Transverse colon (tissue), 4 donors: ENCODE results near the gene OR9A4. TPM values are rescaled to one million over a fixed set of nuclear protein-coding genes. Genes with fewer than 3 reads are reported as not detected.

ENCODE experiments used
- DNase-seq: peaks from one replicate; pipeline ENCODE4 v3.0.0-alpha.2; 2019
- H3K27ac ChIP-seq, 4 donors: fragments of 200-600 bp; sonication (generic); 2 replicates each; pipeline ENCODE4 v1.5.1; 2016 to 2018; ENCODE audit warnings: inconsistent platforms in 4 of 4
- H3K27me3 ChIP-seq: fragments of 200-600 bp; sonication (generic); 2 replicates; pipeline ENCODE4 v1.5.1; 2017; ENCODE audit warnings: inconsistent platforms
- H3K36me3 ChIP-seq, 4 donors: fragments of 200-600 bp; sonication (generic); 2 replicates each; pipeline ENCODE4 v1.5.1; 2017 to 2019; ENCODE audit warnings: inconsistent platforms in 4 of 4
- H3K4me1 ChIP-seq, 4 donors: fragments of 200-600 bp; sonication (generic); 2 replicates each; pipeline ENCODE4 v1.5.1; 2017 to 2020; ENCODE audit warnings: inconsistent platforms in 4 of 4
- H3K4me3 ChIP-seq, 4 donors: fragments of 200-600 bp; sonication (generic); 1 replicate in 1 of 4; 2 replicates in 3 of 4; pipeline versions ENCODE4 v1.5.1 to v1.6.1; 2017 to 2019; ENCODE audit warnings: inconsistent platforms in 4 of 4
- H3K9me3 ChIP-seq, 2 donors: fragments of 200-600 bp; sonication (generic); 2 replicates each; pipeline ENCODE4 v1.5.1; 2017 to 2019; ENCODE audit warnings: inconsistent platforms in 2 of 2
- EP300 ChIP-seq: sonication (generic); formaldehyde crosslinking; IDR thresholded peaks from one replicate; pipeline ENCODE4 v1.6.1; 2017; ENCODE audit warnings: antibody characterized with exemption, low read depth
- POLR2A ChIP-seq: fragments of 450-650 bp; IDR thresholded peaks from one replicate; pipeline ENCODE4 v1.6.1; 2016; ENCODE audit warnings: antibody characterized with exemption, mild to moderate bottlenecking, moderate library complexity
- POLR2AphosphoS5 ChIP-seq, 3 donors: sonication (generic); formaldehyde crosslinking; IDR thresholded peaks; one replicate each; pipeline ENCODE4 v1.6.1; 2016; ENCODE audit warnings: antibody characterized with exemption in 3 of 3
- WGBS, 2 donors: methylation state at CpG; one replicate each; pipeline ENCODE4 v1.1.5; 2018; ENCODE audit warnings: low coverage in 1 of 2; 5-methylcytosine and 5-hydroxymethylcytosine counted together
- in situ Hi-C, 4 donors: fragments of 200-750 bp; cut with MboI; loops; one replicate each; pipeline versions ENCODE4 v1.15.0 to v1.15.1; 2017; ENCODE audit warnings: low sequenced_read_pairs in 3 of 4, low pct_ligation_motif_present in 1 of 4, low pct_unique_long_range_greater_than_20kb in 1 of 4
- intact Hi-C: fragments of 100-400 bp; cut with DNase I; formaldehyde crosslinking; loops from one replicate; pipeline ENCODE4 v1.15.1; 2023; ENCODE audit warnings: low total_unique reads
- total RNA-seq, 4 donors: library from RNA; depleted of rRNA; stranded (reverse); fragments of >200 nt; gene quantifications; one replicate each; pipeline ENCODE4 v1.1.0, GENCODE V29; 2016
- TF ChIP-seq, protein P1 (sequence below), 5 experiments: fragments of 200-600 bp in 3 of 5; fragments of 450-650 bp in 2 of 5; sonication (generic) in 3 of 5; IDR thresholded peaks; 1 replicate in 2 of 5; 2 replicates in 3 of 5; pipeline ENCODE4 v1.5.1; 2016 to 2017; ENCODE audit warnings: antibody characterized with exemption in 5 of 5, inconsistent platforms in 3 of 5, mild to moderate bottlenecking in 2 of 5, moderate library complexity in 1 of 5

OR9A4 gene
- total RNA-seq, 4 donors from 2014 or later = not detected

DNA sequence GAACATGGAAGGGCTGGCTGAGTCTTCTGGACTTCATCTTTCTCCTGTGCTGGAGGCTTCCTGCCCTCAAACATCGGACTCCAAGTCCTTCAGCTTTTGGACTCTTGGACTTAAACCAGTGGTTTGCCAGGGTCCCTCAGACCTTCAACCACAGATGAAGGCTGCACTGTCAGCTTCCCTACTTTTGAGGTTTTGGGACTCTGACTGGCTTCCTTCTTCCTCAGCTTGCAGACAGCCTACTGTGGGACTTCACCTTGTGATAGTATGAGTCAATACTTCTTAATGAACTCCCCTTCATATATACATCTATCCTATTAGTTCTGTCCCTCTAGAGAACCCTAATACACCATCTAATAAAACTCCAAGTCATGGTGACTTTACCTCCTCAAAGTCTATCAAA, 34.6 kb downstream of the OR9A4 start:
- intact Hi-C loops (no loop called here), in situ Hi-C loops (loop anchor here in 1 of 4 donors (25.0 kb wide), 1 partner anchor 236 kb away; no protein-coding TSS in a partner anchor)
- DNase-seq = no peak
- Histone ChIP-seq H3K27me3 (no peaks in the 10 kb centered on the region), H3K27ac (no peak overlapping the region), H3K4me3 (no peak overlapping the region), H3K4me1 (no peaks in the 10 kb centered on the region), H3K36me3 (no peaks in the 10 kb centered on the region), H3K9me3 (no peaks in the 10 kb centered on the region)
- TF ChIP-seq EP300 = no peak
- TF ChIP-seq POLR2A = no peak
- TF ChIP-seq POLR2AphosphoS5 (IDR thresholded peaks at IDR 0.05) = no peak
- WGBS, 2 donors = 82% methylated on average over 1 of the region's 1 CpG; no CpG with 5 or more reads in 1 of the 2 donors

DNA sequence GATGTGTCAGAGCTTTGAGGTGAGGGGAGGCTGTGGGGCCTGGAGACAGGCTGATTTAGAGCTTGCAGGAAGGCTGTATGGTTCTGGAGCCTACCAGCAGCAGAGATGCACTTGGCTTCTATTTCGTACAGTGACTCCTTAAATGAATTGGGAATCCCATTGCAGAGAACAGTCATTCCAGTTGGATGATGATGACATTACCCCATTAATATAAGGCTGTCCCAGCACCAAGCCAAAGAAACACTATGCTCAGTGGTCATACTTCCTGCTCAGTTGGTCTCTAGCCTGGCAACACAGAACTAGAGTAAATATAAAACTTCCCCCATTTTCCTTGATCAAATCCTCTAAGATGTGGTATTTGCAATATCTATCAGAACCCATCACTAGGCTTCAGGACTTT, 36.3 kb downstream of the OR9A4 start:
- in situ Hi-C loops (loop anchor here in 1 of 4 donors (25.0 kb wide), 1 partner anchor 235 kb away; no protein-coding TSS in a partner anchor), intact Hi-C loops (no loop called here)
- H3K4me1 ChIP-seq = no peaks in the 10 kb centered on the region
- H3K9me3 ChIP-seq = no peaks in the 10 kb centered on the region
- H3K27ac ChIP-seq = no peak overlapping the region
- no peak overlapping the region for H3K4me3 ChIP-seq
- no peaks in the 10 kb centered on the region for H3K27me3 ChIP-seq
- DNase-seq = no peak
- WGBS, 2 donors = 83 to 91% methylated on average over 1 of the region's 1 CpG
- H3K36me3 ChIP-seq = no peaks in the 10 kb centered on the region
- TF ChIP-seq, protein P1, sequence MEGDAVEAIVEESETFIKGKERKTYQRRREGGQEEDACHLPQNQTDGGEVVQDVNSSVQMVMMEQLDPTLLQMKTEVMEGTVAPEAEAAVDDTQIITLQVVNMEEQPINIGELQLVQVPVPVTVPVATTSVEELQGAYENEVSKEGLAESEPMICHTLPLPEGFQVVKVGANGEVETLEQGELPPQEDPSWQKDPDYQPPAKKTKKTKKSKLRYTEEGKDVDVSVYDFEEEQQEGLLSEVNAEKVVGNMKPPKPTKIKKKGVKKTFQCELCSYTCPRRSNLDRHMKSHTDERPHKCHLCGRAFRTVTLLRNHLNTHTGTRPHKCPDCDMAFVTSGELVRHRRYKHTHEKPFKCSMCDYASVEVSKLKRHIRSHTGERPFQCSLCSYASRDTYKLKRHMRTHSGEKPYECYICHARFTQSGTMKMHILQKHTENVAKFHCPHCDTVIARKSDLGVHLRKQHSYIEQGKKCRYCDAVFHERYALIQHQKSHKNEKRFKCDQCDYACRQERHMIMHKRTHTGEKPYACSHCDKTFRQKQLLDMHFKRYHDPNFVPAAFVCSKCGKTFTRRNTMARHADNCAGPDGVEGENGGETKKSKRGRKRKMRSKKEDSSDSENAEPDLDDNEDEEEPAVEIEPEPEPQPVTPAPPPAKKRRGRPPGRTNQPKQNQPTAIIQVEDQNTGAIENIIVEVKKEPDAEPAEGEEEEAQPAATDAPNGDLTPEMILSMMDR (IDR thresholded peaks at IDR 0.05) = no peak
- TF ChIP-seq POLR2A (no peak), POLR2AphosphoS5 (IDR thresholded peaks at IDR 0.05) (no peak), EP300 (no peak)

DNA sequence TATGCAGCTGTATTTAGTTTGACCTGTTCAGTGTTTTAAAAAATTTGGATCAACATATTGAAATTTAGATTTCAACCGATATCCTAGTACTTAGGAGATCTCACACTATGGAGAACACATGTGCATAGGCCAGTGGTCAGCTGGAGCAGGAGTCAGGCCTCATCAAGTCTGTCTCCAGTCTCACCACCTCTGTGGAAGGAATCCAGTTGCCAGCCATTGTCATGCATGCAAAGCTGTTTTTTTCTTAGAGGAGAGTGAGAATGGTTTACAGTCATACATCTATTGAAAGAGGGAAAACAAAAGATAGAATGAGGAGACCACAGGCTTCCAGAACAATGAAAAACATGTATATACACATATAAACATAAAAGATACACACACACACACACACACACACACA, 38.1 kb downstream of the OR9A4 start:
- H3K27me3 ChIP-seq = no peaks in the 10 kb centered on the region
- TF ChIP-seq POLR2A = no peak
- TF ChIP-seq, protein P1 (IDR thresholded peaks at IDR 0.05) = no peak
- TF ChIP-seq EP300 = no peak
- TF ChIP-seq POLR2AphosphoS5 (IDR thresholded peaks at IDR 0.05) = no peak
- intact Hi-C loops (no loop called here), in situ Hi-C loops (loop anchor here in 1 of 4 donors (25.0 kb wide), 1 partner anchor 233 kb away; no protein-coding TSS in a partner anchor)
- 88% methylated on average over 1 of the region's 1 CpG; no CpG with 5 or more reads in 1 of the 2 donors for WGBS, 2 donors
- H3K36me3 ChIP-seq = no peaks in the 10 kb centered on the region
- H3K4me1 ChIP-seq = no peaks in the 10 kb centered on the region
- no peaks in the 10 kb centered on the region for H3K9me3 ChIP-seq
- no peak overlapping the region for H3K27ac ChIP-seq
- DNase-seq = no peak
- H3K4me3 ChIP-seq = no peak overlapping the region

DNA sequence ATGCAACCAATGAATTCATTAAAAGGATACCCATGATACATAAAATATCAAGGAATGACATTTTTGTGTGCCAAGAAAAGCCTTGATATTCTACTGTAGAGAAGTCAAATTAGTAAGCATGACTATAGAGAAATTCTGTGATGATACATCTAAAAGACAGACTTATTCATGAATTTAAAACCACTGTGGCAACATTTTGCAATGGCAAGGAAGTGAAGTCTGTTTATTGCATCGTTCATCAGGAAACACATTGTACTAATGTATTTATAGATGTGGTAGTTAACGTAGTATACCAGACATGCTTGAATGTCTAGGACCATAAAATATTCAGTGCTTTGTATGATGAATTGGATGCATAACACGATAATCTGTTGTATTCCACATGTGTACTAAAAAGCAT, 39.9 kb downstream of the OR9A4 start:
- intact Hi-C loops = no loop called here
- TF ChIP-seq POLR2AphosphoS5 (IDR thresholded peaks at IDR 0.05) (no peak), POLR2A (no peak), EP300 (no peak)
- TF ChIP-seq, protein P1 (IDR thresholded peaks at IDR 0.05) = no peak
- H3K4me3 ChIP-seq = no peak overlapping the region
- no peaks in the 10 kb centered on the region for H3K27me3 ChIP-seq
- WGBS, 2 donors = 38 to 39% methylated on average over 3 of the region's 3 CpGs
- no peak overlapping the region for H3K27ac ChIP-seq
- no peak for DNase-seq
- in situ Hi-C loops = loop anchor here in 1 of 4 donors (25.0 kb wide), 1 partner anchor 231 kb away; no protein-coding TSS in a partner anchor
- no peaks in the 10 kb centered on the region for H3K4me1 ChIP-seq
- no peaks in the 10 kb centered on the region for H3K9me3 ChIP-seq
- H3K36me3 ChIP-seq = no peaks in the 10 kb centered on the region
